Measurements from ENCODE around the gene MED13L. TPM values are rescaled to one million over a fixed set of nuclear protein-coding genes. Genes with fewer than 3 reads are reported as not detected.
A peak's percentile ranks its signal among the peaks of the same experiment; 100 is the strongest.

Gene MED13L
- total and polyA plus RNA-seq, 2 of the 8 experiments (the other 6 are each of a cell fraction or from before 2014, with no cell fraction given) = 15.9 to 51.7 TPM

GRCh38 chr12:116248930-116249329 is 28.6 kb downstream of the MED13L start:
- Histone ChIP-seq H4K20me1 (replicated peaks in 1 of 2; ENCODE audit: control insufficient read depth in 1 of 2, insufficient read depth in 2 of 2, low read length in 2 of 2) (peaks cover 2 to 3% of the 10 kb centered on the region in 2 experiments), H3K4me2 (ENCODE audit: insufficient read depth in 1 of 2, low read depth in 2 of 2, low read length in 2 of 2) (no peak overlapping the region)
- CTCF ChIA-PET (ENCODE audit: partially characterized antibody) = interaction anchor here (0.9 to 2.2 kb wide), 3 partner anchors 9 to 442 kb away, joined by 5 to 7 read pairs (median 5); no protein-coding TSS in a partner anchor
- no peak for TF ChIP-seq EZH2 (IDR thresholded peaks at IDR 0.05; ENCODE audit: low read depth, low read length, severe bottlenecking)
- no peak for TF ChIP-seq TCF12 (IDR thresholded peaks at IDR 0.05; ENCODE audit: low read depth, low read length)
- TF ChIP-seq POU5F1 (IDR thresholded peaks at IDR 0.05; ENCODE audit: low read depth, low read length) = no peak
- TF ChIP-seq EP300 (IDR thresholded peaks at IDR 0.05; ENCODE audit: borderline replicate concordance in 1 of 2, low read depth in 2 of 2, low read length in 2 of 2) = no peak
- TF ChIP-seq RXRA (IDR thresholded peaks at IDR 0.05; ENCODE audit: insufficient read depth, low read depth, low read length) = no peak
- TF ChIP-seq ATF3 (IDR thresholded peaks at IDR 0.05; ENCODE audit: insufficient read depth, low read depth, low read length) = no peak
- no peak for TF ChIP-seq ATF2 (IDR thresholded peaks at IDR 0.05; ENCODE audit: low read length)
- no peak for TF ChIP-seq ZNF274 (IDR thresholded peaks at IDR 0.05; ENCODE audit: borderline replicate concordance, extremely low read depth, low read length)
- TF ChIP-seq CHD2 (IDR thresholded peaks at IDR 0.05; ENCODE audit: low read length) = no peak
- no peak for TF ChIP-seq SP1 (IDR thresholded peaks at IDR 0.05; ENCODE audit: low read depth, low read length)
- no peak for TF ChIP-seq KDM1A (IDR thresholded peaks at IDR 0.05; ENCODE audit: borderline replicate concordance, low read length)
- no peak for TF ChIP-seq NANOG (IDR thresholded peaks at IDR 0.05; ENCODE audit: insufficient read depth, low read depth, low read length, poor library complexity, severe bottlenecking)

More at GRCh38 chr12:116248930-116249329, 28.6 kb downstream of the MED13L start:
- H3K14ac ChIP-seq (ENCODE audit: insufficient read length) = no peak overlapping the region
- POLR2A ChIA-PET (ENCODE audit: partially characterized antibody) = interaction anchor here (0.8 to 1.3 kb wide), 2 partner anchors 19 to 27 kb away, joined by 5 read pairs; no protein-coding TSS in a partner anchor
- H3K23ac ChIP-seq (ENCODE audit: insufficient read length) = no peak overlapping the region
- H4K5ac ChIP-seq (ENCODE audit: insufficient read length, low read depth, low read length) = peak overlapping the region; percentile 43
- H2BK12ac ChIP-seq (ENCODE audit: low read depth, low read length) = no peak overlapping the region
- H3K9me3 ChIP-seq (ENCODE audit: insufficient read depth in 2 of 2, low read depth in 1 of 2, low read length in 1 of 2) = no peaks in the 10 kb centered on the region; a peak in 1 of 4 replicates
- H3K18ac ChIP-seq (ENCODE audit: extremely low read depth, low read length) = no peak overlapping the region
- no peak for DNase-seq (ENCODE audit: low read depth in 1 of 2, low spot score in 2 of 2)
- peaks cover 0 to 11% (median under 1%) of the 10 kb centered on the region in 4 experiments; a peak in 4 of 7 replicates for H3K4me1 ChIP-seq (replicated peaks in 1 of 4; ENCODE audit: control insufficient read depth in 3 of 4, insufficient read depth in 4 of 4, low read length in 3 of 4)
- H4K8ac ChIP-seq (ENCODE audit: extremely low read depth, insufficient read depth, low read length) = no peak overlapping the region
- peaks cover 24 to 96% of the 10 kb centered on the region in 2 experiments for H3K79me2 ChIP-seq (ENCODE audit: control insufficient read depth in 1 of 2, insufficient read depth in 2 of 2, low read length in 2 of 2)
- H3K56ac ChIP-seq (replicated peaks; ENCODE audit: insufficient read length, low read depth, low read length) = no peak overlapping the region
- no peak overlapping the region for H2AK5ac ChIP-seq (ENCODE audit: low read depth, low read length)
- H3K27me3 ChIP-seq (replicated peaks in 1 of 4; ENCODE audit: control insufficient read depth in 3 of 4, extremely low read depth in 1 of 4, insufficient read depth in 3 of 4, low read length in 3 of 4) = no peaks in the 10 kb centered on the region
- H3K23me2 ChIP-seq (ENCODE audit: low read depth, low read length) = no peaks in the 10 kb centered on the region
- H2AFZ ChIP-seq (ENCODE audit: low read length) = no peak overlapping the region
- no peak overlapping the region for H2BK5ac ChIP-seq (ENCODE audit: low read depth, low read length)
- H4K91ac ChIP-seq (replicated peaks; ENCODE audit: insufficient read length, low read length) = no peak overlapping the region
- H3K4me3 ChIP-seq (ENCODE audit: extremely low read depth in 1 of 4, insufficient read depth in 2 of 4, low read depth in 3 of 4, low read length in 4 of 4) = no peak overlapping the region
- H3K27ac ChIP-seq (ENCODE audit: low read depth, low read length) = no peak overlapping the region
- H3K79me1 ChIP-seq (ENCODE audit: low read depth, low read length) = peaks cover 2% of the 10 kb centered on the region; the same call in 1 of the 2 replicates
- H2BK120ac ChIP-seq (replicated peaks; ENCODE audit: low read depth, low read length) = no peak overlapping the region
- no peak for FAIRE-seq
- no peak overlapping the region for H3K9ac ChIP-seq (replicated peaks in 1 of 4; ENCODE audit: extremely low read depth in 1 of 4, low read depth in 3 of 4, low read length in 3 of 4)
- H2BK15ac ChIP-seq (ENCODE audit: low read length) = no peak overlapping the region
- H3K4ac ChIP-seq (replicated peaks; ENCODE audit: insufficient read length, low read depth, low read length) = no peak overlapping the region
- no peak overlapping the region for H2BK20ac ChIP-seq (ENCODE audit: low read length)
- no peaks in the 10 kb centered on the region for H3K36me3 ChIP-seq (ENCODE audit: control insufficient read depth in 2 of 4, insufficient read depth in 4 of 4, low read length in 3 of 4)
